PC-9 (cell line): ENCODE data around the gene ASCC1.

Experiments
- CTCF ChIP-seq: fragments of 200-600 bp; sonication (generic); conservative IDR thresholded peaks from 2 replicates; pipeline ENCODE4 v1.6.1; 2017; ENCODE audit warnings: mixed run types, antibody characterized with exemption, mild to moderate bottlenecking, moderate library complexity
- EZH2 ChIP-seq: fragments of 200-600 bp; sonication (generic); IDR thresholded peaks from 2 replicates; pipeline ENCODE4 v1.8.0; 2017; ENCODE audit warnings: antibody characterized with exemption, low read depth

DNA sequence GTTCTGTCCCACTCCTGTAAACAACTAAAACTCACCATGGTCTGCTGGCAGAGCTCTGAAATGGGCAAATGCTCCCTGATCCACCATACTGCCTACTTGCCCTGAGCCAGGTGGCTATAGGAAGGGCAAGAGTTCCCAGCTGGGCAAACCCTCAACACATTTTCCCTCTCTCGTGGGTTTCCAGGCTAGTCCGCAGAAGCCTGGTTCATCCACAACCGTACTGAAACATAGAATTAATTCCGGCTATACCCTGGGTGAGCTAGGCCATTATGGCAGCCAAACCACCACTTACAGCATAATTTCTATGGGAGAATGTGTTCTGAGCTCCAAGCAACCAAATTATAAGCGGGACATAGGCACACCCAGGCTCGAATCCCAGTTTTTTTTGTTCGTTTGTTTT is 37.5 kb upstream of the ASCC1 start:
- TF ChIP-seq CTCF (no peak), EZH2 (no peak)
